HFFc6 (cell line): ENCODE measurements around the gene ACAA2. TPM values are rescaled to one million over a fixed set of nuclear protein-coding genes. Genes with fewer than 3 reads are reported as not detected.
A peak's percentile ranks its signal among the peaks of the same experiment; 100 is the strongest.
"Not testable (repeated sequence)": the region's sequence is repeated elsewhere in the genome, so short reads cannot be mapped to it uniquely, and the experiment has no call there.

Experiments
- DNase-seq: peaks from one replicate; pipeline ENCODE4 v3.0.0-alpha.2; 2018
- H3K27ac Mint-ChIP-seq: 2 replicates; pipeline ENCODE4 v1.8.0; 2020; ENCODE audit warnings: mild to moderate bottlenecking, mixed read lengths
- H3K27me3 Mint-ChIP-seq: 2 replicates; pipeline ENCODE4 v1.8.0; 2021; ENCODE audit warnings: mild to moderate bottlenecking, moderate library complexity, mixed read lengths; ENCODE audit not compliant: insufficient read depth
- H3K36me3 Mint-ChIP-seq: 2 replicates; pipeline ENCODE4 v1.8.0; 2021; ENCODE audit warnings: low read depth, mixed read lengths
- H3K4me1 Mint-ChIP-seq: 2 replicates; pipeline ENCODE4 v1.8.0; 2020; ENCODE audit warnings: low read depth, mixed read lengths
- H3K4me3 Mint-ChIP-seq: 2 replicates; pipeline ENCODE4 v1.8.0; 2020; ENCODE audit warnings: mild to moderate bottlenecking, moderate library complexity, mixed read lengths
- H3K9me3 Mint-ChIP-seq: 2 replicates; pipeline ENCODE4 v1.8.0; 2020; ENCODE audit warnings: mild to moderate bottlenecking, mixed read lengths
- CTCF ChIP-seq: fragments of 200-600 bp; sonication (generic); IDR thresholded peaks from 2 replicates; pipeline ENCODE4 v1.5.0; 2021; ENCODE audit warnings: antibody characterized with exemption, mild to moderate bottlenecking
- total RNA-seq, 6 experiments: library from RNA; stranded (reverse); fragmentation: NEBNext Ultra II Directional; extraction: Animal tissue kit (Norgen Biotek cat#: 25700); gene quantifications; 2 replicates in 1 of 6; 3 replicates in 5 of 6; pipeline ENCODE4 v1.2.3, GENCODE V29; 2021

The ACAA2 gene
- total RNA-seq, 6 experiments from 2014 or later: 6.3 to 23.3 (median 7.1) TPM

DNA sequence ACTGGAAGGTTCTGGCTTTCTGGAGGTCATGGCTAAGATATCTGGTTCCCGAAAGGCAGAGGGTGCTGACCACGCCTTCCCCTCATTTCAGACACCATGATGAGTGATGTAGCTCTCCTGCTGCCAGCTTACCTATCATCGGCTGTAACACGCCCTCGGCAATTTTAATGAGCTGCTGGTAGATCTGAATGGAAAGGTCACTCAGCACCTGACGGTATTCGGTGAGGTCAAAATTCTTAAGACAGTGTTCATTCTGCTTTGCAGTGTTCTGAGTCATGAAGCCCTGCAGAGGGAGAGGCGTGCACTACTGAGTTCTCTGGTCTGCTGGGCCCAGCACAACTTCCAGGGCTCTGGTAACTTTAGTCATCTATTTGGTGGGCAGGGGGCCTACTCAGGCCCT, 25.7 kb upstream of the ACAA2 start:
- no peak for TF ChIP-seq CTCF
- Mint-ChIP-seq H3K4me3 (no peak overlapping the region), H3K27ac (no peak overlapping the region), H3K9me3 (no peaks in the 10 kb centered on the region), H3K4me1 (peaks cover 30% of the 10 kb centered on the region), H3K27me3 (no peaks in the 10 kb centered on the region; the same call in none of the 2 replicates), H3K36me3 (no peaks in the 10 kb centered on the region)
- DNase-seq: peak; percentile 52

- no peaks in the 10 kb centered on the region for H3K36me3 Mint-ChIP-seq
- no peaks in the 10 kb centered on the region for H3K9me3 Mint-ChIP-seq
- H3K4me1 Mint-ChIP-seq: peaks cover 31% of the 10 kb centered on the region
- H3K27me3 Mint-ChIP-seq: no peaks in the 10 kb centered on the region; the same call in none of the 2 replicates
- no peak overlapping the region for H3K27ac Mint-ChIP-seq
- H3K4me3 Mint-ChIP-seq: no peak overlapping the region
- no peak for DNase-seq
- no peak for TF ChIP-seq CTCF
Measured at GRCh38 chr18:49838381-49838780, 25.0 kb upstream of the ACAA2 start.

GRCh38 chr18:49837889-49838288, 24.6 kb upstream of the ACAA2 start:
- H3K4me3 Mint-ChIP-seq: no peak overlapping the region
- no peak for TF ChIP-seq CTCF
- H3K4me1 Mint-ChIP-seq: peaks cover 31% of the 10 kb centered on the region
- no peaks in the 10 kb centered on the region; the same call in none of the 2 replicates for H3K27me3 Mint-ChIP-seq
- no peak for DNase-seq
- H3K27ac Mint-ChIP-seq: no peak overlapping the region
- no peaks in the 10 kb centered on the region for H3K36me3 Mint-ChIP-seq
- H3K9me3 Mint-ChIP-seq: no peaks in the 10 kb centered on the region

DNA sequence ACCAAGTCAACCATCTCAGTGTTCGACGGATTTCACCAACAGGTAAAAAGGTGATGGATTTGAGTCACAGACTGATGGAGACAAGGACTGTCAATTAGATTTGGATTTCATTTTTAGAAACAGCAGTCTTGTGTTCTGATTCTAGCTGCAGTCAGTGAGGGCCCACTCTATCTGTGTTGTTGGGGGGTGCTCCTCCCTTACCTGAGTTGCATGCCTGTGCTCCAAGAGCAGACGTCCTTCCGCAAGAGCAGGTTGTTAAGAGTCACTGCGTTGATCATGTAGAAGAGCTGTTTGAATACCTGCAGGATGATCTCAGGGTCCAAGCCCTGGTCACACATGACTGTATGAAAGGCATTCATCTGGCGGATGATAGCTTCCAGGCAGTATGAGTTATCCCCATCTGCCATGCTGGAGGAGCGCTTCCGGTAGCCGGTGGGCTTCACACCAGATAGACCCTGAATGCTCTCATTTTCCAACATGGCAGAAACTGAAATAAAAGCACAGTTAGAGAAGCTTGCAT, 24.0 kb upstream of the ACAA2 start:
- not testable (repeated sequence) for H3K4me3 Mint-ChIP-seq, DNase-seq, H3K27me3 Mint-ChIP-seq, H3K9me3 Mint-ChIP-seq, H3K27ac Mint-ChIP-seq, H3K36me3 Mint-ChIP-seq
- H3K4me1 Mint-ChIP-seq: peaks cover 31% of the 10 kb centered on the region

- no peak overlapping the region for H3K4me3 Mint-ChIP-seq
- H3K9me3 Mint-ChIP-seq: no peaks in the 10 kb centered on the region
- H3K27ac Mint-ChIP-seq: no peak overlapping the region
- DNase-seq: no peak
- no peak for TF ChIP-seq CTCF
- peaks cover 31% of the 10 kb centered on the region for H3K4me1 Mint-ChIP-seq
- no peaks in the 10 kb centered on the region; the same call in 1 of the 2 replicates for H3K27me3 Mint-ChIP-seq
- no peaks in the 10 kb centered on the region for H3K36me3 Mint-ChIP-seq
Measured at GRCh38 chr18:49835405-49835804, 22.1 kb upstream of the ACAA2 start.

- no peak for DNase-seq
- Mint-ChIP-seq H3K36me3 (no peaks in the 10 kb centered on the region), H3K27ac (no peak overlapping the region), H3K4me1 (peaks cover 26% of the 10 kb centered on the region), H3K27me3 (no peaks in the 10 kb centered on the region; the same call in none of the 2 replicates), H3K4me3 (no peak overlapping the region), H3K9me3 (no peaks in the 10 kb centered on the region)
- no peak for TF ChIP-seq CTCF
Measured at GRCh38 chr18:49834258-49834657, 20.9 kb upstream of the ACAA2 start.
